ENCODE results near the gene ZFPM1. TPM values are rescaled to one million over a fixed set of nuclear protein-coding genes. Genes with fewer than 3 reads are reported as not detected.

The ZFPM1 gene
- total and polyA plus RNA-seq, 10 donors: 2.3 to 25.3 (median 8.9) TPM

GRCh38 chr16:88519938-88520653, 67.0 kb downstream of the ZFPM1 start:
- Histone ChIP-seq H3K9me3 (no peaks in the 10 kb centered on the region), H3K36me3 (peaks cover 0 to 25% (median 0%) of the 10 kb centered on the region in 6 donors), H3K27ac (no peak overlapping the region), H3K4me3 (no peak overlapping the region), H3K4me1 (peaks cover 8 to 29% (median 19%) of the 10 kb centered on the region in 6 donors), H3K27me3 (replicated peaks in 1 of 7) (peaks cover 0 to 15% (median 0%) of the 10 kb centered on the region in 7 donors)
- TF ChIP-seq POLR2AphosphoS5 (IDR thresholded peaks at IDR 0.05) (no peak), CTCF (IDR thresholded peaks at IDR 0.05 in 8 of 11, conservative IDR thresholded peaks at IDR 0.05 in 3 of 11) (no peak), POLR2A (IDR thresholded peaks at IDR 0.05) (no peak)
- intact Hi-C loops (cut with DNase I; ENCODE audit: low total_unique reads): no loop called here
- WGBS, 5 donors: 95 to 98% (median 96%) methylated on average over 3 of the region's 3 CpGs
- no peak for DNase-seq

- Histone ChIP-seq H3K4me1 (peaks cover 10 to 45% (median 34%) of the 10 kb centered on the region in 6 donors), H3K27ac (no peak overlapping the region), H3K9me3 (no peaks in the 10 kb centered on the region), H3K36me3 (peaks cover 0 to 9% (median 0%) of the 10 kb centered on the region in 6 donors), H3K27me3 (replicated peaks in 1 of 7) (peaks cover 0 to 15% (median 0%) of the 10 kb centered on the region in 7 donors), H3K4me3 (no peak overlapping the region)
- 79 to 88% (median 82%) methylated on average over 9 of the region's 9 CpGs for WGBS, 5 donors
- TF ChIP-seq CTCF (IDR thresholded peaks at IDR 0.05 in 8 of 11, conservative IDR thresholded peaks at IDR 0.05 in 3 of 11) (no peak), POLR2AphosphoS5 (IDR thresholded peaks at IDR 0.05) (no peak), POLR2A (IDR thresholded peaks at IDR 0.05) (no peak)
- no peak for DNase-seq
- intact Hi-C loops (cut with DNase I; ENCODE audit: low total_unique reads): no loop called here
Measured at GRCh38 chr16:88521674-88522073, 68.6 kb downstream of the ZFPM1 start.

- no peak for DNase-seq
- intact Hi-C loops (cut with DNase I; ENCODE audit: low total_unique reads): no loop called here
- Histone ChIP-seq H3K4me1 (peaks cover 14 to 52% (median 42%) of the 10 kb centered on the region in 6 donors), H3K27ac (peak overlapping the region in 1 of 8 donors; percentile 11), H3K36me3 (peaks cover 0 to 8% (median 0%) of the 10 kb centered on the region in 6 donors), H3K4me3 (no peak overlapping the region), H3K27me3 (replicated peaks in 1 of 7) (peaks cover 0 to 15% (median 0%) of the 10 kb centered on the region in 7 donors), H3K9me3 (no peaks in the 10 kb centered on the region)
- 71 to 92% (median 87%) methylated on average over 18 to 24 of the region's 24 CpGs for WGBS, 5 donors
- TF ChIP-seq POLR2AphosphoS5 (IDR thresholded peaks at IDR 0.05) (no peak), CTCF (IDR thresholded peaks at IDR 0.05 in 8 of 11, conservative IDR thresholded peaks at IDR 0.05 in 3 of 11) (no peak), POLR2A (IDR thresholded peaks at IDR 0.05) (no peak)
Measured at GRCh38 chr16:88522276-88522949, 69.3 kb downstream of the ZFPM1 start.
